ENCODE results near the gene TTLL10. TPM values are rescaled to one million over a fixed set of nuclear protein-coding genes. Genes with fewer than 3 reads are reported as not detected.

The TTLL10 gene
- total RNA-seq, 1 donor from 2014 or later: not detected

DNA sequence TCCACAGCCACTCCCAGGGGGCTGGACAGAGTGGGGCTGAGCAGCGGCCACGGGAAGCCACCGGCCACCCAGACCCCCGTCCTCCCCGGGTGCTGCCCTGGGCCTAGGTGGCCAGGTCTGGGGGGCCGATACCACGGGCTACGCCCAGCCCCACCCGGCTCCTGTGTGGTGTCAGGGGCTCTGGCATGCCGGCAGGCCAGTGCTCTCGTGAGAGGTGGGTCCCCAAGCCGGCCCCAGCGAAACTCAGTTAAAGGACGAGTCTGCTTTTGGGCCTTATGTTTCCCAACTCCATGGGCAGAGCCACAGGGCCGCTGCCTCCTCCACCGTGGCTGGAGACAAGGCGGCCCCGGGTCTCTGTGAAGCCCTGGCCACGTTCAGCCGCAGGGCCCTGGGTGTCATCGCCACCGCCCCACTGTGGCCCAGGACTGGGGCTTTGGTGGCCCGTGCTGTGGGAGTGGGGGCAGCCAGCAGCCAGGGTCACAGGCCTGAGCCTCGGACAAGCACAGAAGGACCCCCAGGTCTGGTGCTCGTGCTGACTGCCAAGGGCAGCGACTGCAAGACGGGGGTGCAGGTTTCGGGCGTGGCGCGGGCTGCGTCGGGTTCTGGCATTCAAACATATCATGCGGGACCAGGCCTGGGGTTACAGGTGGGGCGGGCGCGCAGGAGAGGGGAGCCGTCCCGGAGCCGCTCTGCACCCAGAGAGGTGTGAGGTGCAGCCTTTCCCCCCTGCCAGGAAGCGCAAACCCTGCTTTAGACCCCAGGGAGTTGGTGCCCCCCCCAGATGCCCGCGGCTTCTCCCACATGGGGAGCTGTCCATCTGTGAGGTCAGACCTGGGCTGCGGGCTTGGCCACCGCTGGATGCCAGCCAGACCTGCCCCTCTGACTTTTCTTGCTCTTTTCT is 45.9 kb upstream of the TTLL10 start:
- no peaks in the 10 kb centered on the region for H3K36me3 ChIP-seq
- intact Hi-C loops (cut with DNase I): loop anchor here (10.0 kb wide), 1 partner anchor 107 kb away; the partner anchor contains the start of genes B3GALT6 and SDF4
- no peak overlapping the region for H3K4me3 ChIP-seq
- DNase-seq (ENCODE audit: extremely low spot score in 2 of 2): no peak
- TF ChIP-seq, protein P1, sequence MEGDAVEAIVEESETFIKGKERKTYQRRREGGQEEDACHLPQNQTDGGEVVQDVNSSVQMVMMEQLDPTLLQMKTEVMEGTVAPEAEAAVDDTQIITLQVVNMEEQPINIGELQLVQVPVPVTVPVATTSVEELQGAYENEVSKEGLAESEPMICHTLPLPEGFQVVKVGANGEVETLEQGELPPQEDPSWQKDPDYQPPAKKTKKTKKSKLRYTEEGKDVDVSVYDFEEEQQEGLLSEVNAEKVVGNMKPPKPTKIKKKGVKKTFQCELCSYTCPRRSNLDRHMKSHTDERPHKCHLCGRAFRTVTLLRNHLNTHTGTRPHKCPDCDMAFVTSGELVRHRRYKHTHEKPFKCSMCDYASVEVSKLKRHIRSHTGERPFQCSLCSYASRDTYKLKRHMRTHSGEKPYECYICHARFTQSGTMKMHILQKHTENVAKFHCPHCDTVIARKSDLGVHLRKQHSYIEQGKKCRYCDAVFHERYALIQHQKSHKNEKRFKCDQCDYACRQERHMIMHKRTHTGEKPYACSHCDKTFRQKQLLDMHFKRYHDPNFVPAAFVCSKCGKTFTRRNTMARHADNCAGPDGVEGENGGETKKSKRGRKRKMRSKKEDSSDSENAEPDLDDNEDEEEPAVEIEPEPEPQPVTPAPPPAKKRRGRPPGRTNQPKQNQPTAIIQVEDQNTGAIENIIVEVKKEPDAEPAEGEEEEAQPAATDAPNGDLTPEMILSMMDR (IDR thresholded peaks at IDR 0.05): no peak
- TF ChIP-seq POLR2AphosphoS5 (IDR thresholded peaks at IDR 0.05; ENCODE audit: insufficient read depth in 1 of 2, low read depth in 1 of 2): no peak
- no peak for TF ChIP-seq POLR2A (IDR thresholded peaks at IDR 0.05)
- no peaks in the 10 kb centered on the region for H3K9me3 ChIP-seq
- H3K27ac ChIP-seq: no peak overlapping the region
- H3K27me3 ChIP-seq: no peaks in the 10 kb centered on the region
- H3K4me1 ChIP-seq: peaks cover 1% of the 10 kb centered on the region

DNA sequence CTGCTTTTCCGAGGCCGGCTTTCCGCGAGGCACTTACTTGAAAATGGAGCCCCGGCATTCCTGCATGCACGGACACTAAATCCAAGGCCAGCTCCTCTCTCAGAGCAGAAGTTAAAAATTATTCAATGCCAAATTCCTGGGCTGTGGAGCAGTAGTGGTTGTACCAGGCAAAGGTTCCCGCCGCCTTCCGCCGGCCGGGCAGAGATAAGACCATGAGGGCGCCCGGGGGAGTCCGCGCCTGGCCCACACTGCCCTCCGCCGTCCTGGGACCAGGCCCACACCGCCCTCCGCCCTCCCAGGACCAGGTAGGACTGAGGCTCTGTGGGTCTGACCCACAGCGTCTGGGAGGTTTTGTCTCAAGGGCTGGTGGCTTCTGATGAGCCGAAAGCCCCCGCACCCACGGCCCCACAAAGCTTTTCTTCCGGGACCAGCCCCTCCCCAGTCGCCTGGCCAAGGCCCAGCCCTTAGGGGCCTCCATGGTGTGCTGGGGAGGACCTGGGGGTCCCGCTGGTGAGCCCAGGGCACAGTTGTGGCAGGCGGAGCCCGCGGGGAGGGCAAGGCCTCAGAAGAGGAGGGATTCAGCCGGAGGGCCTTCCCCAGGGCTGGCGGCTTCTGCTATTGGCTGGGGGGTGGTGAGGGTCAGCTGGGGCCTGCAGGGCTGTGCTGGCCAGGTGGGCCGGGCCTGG is 45.1 kb upstream of the TTLL10 start:
- intact Hi-C loops (cut with DNase I): loop anchor here (10.0 kb wide), 1 partner anchor 106 kb away; the partner anchor contains the start of genes B3GALT6 and SDF4
- H3K4me1 ChIP-seq: peaks cover 8% of the 10 kb centered on the region
- no peaks in the 10 kb centered on the region for H3K27me3 ChIP-seq
- no peak overlapping the region for H3K27ac ChIP-seq
- no peaks in the 10 kb centered on the region for H3K36me3 ChIP-seq
- no peaks in the 10 kb centered on the region for H3K9me3 ChIP-seq
- DNase-seq (ENCODE audit: extremely low spot score in 2 of 2): no peak
- H3K4me3 ChIP-seq: no peak overlapping the region
- TF ChIP-seq POLR2A (IDR thresholded peaks at IDR 0.05) (no peak), POLR2AphosphoS5 (IDR thresholded peaks at IDR 0.05; ENCODE audit: insufficient read depth in 1 of 2, low read depth in 1 of 2) (no peak)
- TF ChIP-seq, protein P1 (IDR thresholded peaks at IDR 0.05): no peak

DNA sequence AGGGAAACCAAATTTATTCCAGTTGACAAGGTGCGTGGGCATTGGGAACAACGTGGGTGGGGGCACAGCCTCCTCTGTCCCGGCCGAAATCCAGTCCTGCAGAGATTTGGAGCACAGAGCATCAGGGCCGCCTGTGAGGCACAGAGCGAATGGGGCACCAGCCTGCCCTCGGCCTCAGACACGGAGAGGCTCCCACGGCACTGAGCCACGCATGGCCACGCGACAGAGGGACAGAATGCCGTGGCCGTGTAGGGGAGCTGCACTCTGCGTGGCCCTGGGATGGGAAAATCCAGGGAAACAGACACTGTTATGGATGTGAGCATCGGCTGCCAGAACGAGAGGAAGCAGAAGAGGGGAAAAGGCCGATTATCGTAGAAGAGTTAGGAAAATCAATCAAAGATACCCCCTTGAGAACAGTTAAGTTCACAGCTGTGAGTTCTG is 44.3 kb upstream of the TTLL10 start:
- no peak overlapping the region for H3K4me3 ChIP-seq
- H3K36me3 ChIP-seq: no peaks in the 10 kb centered on the region
- peaks cover 8% of the 10 kb centered on the region for H3K4me1 ChIP-seq
- no peak overlapping the region for H3K27ac ChIP-seq
- no peaks in the 10 kb centered on the region for H3K27me3 ChIP-seq
- DNase-seq (ENCODE audit: extremely low spot score in 2 of 2): no peak
- H3K9me3 ChIP-seq: no peaks in the 10 kb centered on the region
- no peak for TF ChIP-seq POLR2AphosphoS5 (IDR thresholded peaks at IDR 0.05; ENCODE audit: insufficient read depth in 1 of 2, low read depth in 1 of 2)
- TF ChIP-seq, protein P1 (IDR thresholded peaks at IDR 0.05): no peak
- TF ChIP-seq POLR2A (IDR thresholded peaks at IDR 0.05): no peak
- intact Hi-C loops (cut with DNase I): loop anchor here (10.0 kb wide), 1 partner anchor 105 kb away; the partner anchor contains the start of genes B3GALT6 and SDF4

DNA sequence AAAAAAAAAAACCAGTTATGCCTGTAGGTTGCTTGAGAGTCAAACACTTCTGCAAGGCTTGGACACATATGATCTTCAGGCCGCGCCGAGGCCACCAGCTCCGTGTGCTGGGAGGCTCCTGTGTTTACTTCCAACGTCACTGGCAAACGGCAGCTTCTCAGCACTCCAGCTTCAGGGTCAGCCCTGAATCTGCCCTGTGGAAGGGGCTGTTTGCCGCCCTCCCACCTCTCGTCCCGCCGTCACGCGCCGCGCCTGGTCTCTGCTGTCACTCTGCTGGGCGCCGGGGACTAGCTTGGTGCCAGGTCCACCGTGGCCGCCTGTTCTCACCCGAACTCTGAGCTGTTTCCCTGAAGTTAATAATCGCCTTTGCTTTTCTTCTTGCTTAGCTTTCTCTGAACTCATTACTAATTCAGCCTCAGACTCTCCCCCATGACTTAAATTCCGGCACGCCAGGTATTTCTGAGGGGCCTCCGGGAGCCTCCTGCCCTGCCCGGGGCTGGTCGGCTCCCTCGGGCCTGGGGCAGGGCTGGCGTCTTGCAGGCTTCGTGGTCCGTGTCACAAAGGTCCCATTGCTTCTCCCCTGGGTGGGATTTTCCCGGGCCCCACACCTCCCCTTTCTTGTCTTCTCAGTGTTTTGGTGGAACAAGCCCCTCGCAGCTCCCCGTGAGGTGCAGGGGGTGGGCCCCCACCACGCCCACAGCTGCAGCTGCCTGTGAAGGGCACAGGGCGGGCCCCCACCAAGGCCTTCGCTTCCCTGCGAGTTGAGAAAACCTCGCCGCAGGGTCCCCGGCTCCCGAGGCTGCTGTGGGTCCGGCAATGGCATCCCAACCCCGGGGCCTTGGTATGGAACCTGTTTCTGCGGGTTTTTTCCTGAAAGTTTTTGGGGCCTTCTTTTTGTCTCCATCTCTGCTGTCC is 43.2 kb upstream of the TTLL10 start:
- no peak for DNase-seq (ENCODE audit: extremely low spot score in 2 of 2)
- H3K9me3 ChIP-seq: no peaks in the 10 kb centered on the region
- TF ChIP-seq POLR2AphosphoS5 (IDR thresholded peaks at IDR 0.05; ENCODE audit: insufficient read depth in 1 of 2, low read depth in 1 of 2): no peak
- no peaks in the 10 kb centered on the region for H3K27me3 ChIP-seq
- intact Hi-C loops (cut with DNase I): no loop called here
- no peak overlapping the region for H3K27ac ChIP-seq
- peaks cover 8% of the 10 kb centered on the region for H3K4me1 ChIP-seq
- no peak overlapping the region for H3K4me3 ChIP-seq
- no peaks in the 10 kb centered on the region for H3K36me3 ChIP-seq

All from vagina (tissue), 2 donors.